ENCODE data around the gene DLX1. TPM values are rescaled to one million over a fixed set of nuclear protein-coding genes. Genes with fewer than 3 reads are reported as not detected.
"Not testable (repeated sequence)": the region's sequence is repeated elsewhere in the genome, so short reads cannot be mapped to it uniquely, and the experiment has no call there.

DLX1 gene
- total RNA-seq, 4 donors from 2014 or later, result 0.19 to 1.6 (median 0.44) TPM; not detected in 1

- no peaks in the 10 kb centered on the region for H3K4me1 ChIP-seq
- no peaks in the 10 kb centered on the region for H3K27me3 ChIP-seq
- H3K9me3 ChIP-seq, result no peaks in the 10 kb centered on the region
- 95% methylated on average over 4 of the region's 4 CpGs for WGBS
- no peak overlapping the region for H3K4me3 ChIP-seq
- no peak overlapping the region for H3K27ac ChIP-seq
- no peak for DNase-seq (ENCODE audit: low spot score in 2 of 2)
- H3K36me3 ChIP-seq, result no peaks in the 10 kb centered on the region
- TF ChIP-seq CTCF (IDR thresholded peaks at IDR 0.05) (no peak), POLR2AphosphoS5 (IDR thresholded peaks at IDR 0.05) (no peak), EP300 (IDR thresholded peaks at IDR 0.05) (no peak), POLR2A (IDR thresholded peaks at IDR 0.05) (no peak)
Measured at GRCh38 chr2:172066394-172066886, 18.9 kb upstream of the DLX1 start.

- not testable (repeated sequence) for DNase-seq (ENCODE audit: low spot score in 2 of 2); H3K4me1 ChIP-seq; H3K27ac ChIP-seq; H3K4me3 ChIP-seq; H3K27me3 ChIP-seq; H3K9me3 ChIP-seq; H3K36me3 ChIP-seq
- WGBS, result 97% methylated on average over 4 of the region's 4 CpGs
Measured at GRCh38 chr2:172067905-172068304, 17.4 kb upstream of the DLX1 start.

GRCh38 chr2:172070936-172071335 lies 14.4 kb upstream of the DLX1 start:
- H3K4me3 ChIP-seq, result no peak overlapping the region
- H3K27me3 ChIP-seq, result peaks cover 7% of the 10 kb centered on the region
- H3K9me3 ChIP-seq, result no peaks in the 10 kb centered on the region
- H3K27ac ChIP-seq, result no peak overlapping the region
- 87% methylated on average over 1 of the region's 1 CpG for WGBS
- TF ChIP-seq POLR2A (IDR thresholded peaks at IDR 0.05) (no peak), CTCF (IDR thresholded peaks at IDR 0.05) (no peak), POLR2AphosphoS5 (IDR thresholded peaks at IDR 0.05) (no peak), EP300 (IDR thresholded peaks at IDR 0.05) (no peak)
- no peak for DNase-seq (ENCODE audit: low spot score in 2 of 2)
- H3K36me3 ChIP-seq, result no peaks in the 10 kb centered on the region
- no peaks in the 10 kb centered on the region for H3K4me1 ChIP-seq

GRCh38 chr2:172072303-172072702 lies 13.0 kb upstream of the DLX1 start:
- H3K4me1 ChIP-seq, result no peaks in the 10 kb centered on the region
- DNase-seq (ENCODE audit: low spot score in 2 of 2), result no peak
- TF ChIP-seq EP300 (IDR thresholded peaks at IDR 0.05), result no peak
- TF ChIP-seq POLR2A (IDR thresholded peaks at IDR 0.05), result no peak
- H3K36me3 ChIP-seq, result no peaks in the 10 kb centered on the region
- H3K9me3 ChIP-seq, result no peaks in the 10 kb centered on the region
- no peak overlapping the region for H3K4me3 ChIP-seq
- 95% methylated on average over 3 of the region's 3 CpGs for WGBS
- peaks cover 7% of the 10 kb centered on the region for H3K27me3 ChIP-seq
- H3K27ac ChIP-seq, result no peak overlapping the region

- no peak overlapping the region for H3K4me3 ChIP-seq
- H3K9me3 ChIP-seq, result no peaks in the 10 kb centered on the region
- no peak for TF ChIP-seq POLR2A (IDR thresholded peaks at IDR 0.05)
- no peak for TF ChIP-seq EP300 (IDR thresholded peaks at IDR 0.05)
- no peak for TF ChIP-seq CTCF (IDR thresholded peaks at IDR 0.05)
- no peak for TF ChIP-seq POLR2AphosphoS5 (IDR thresholded peaks at IDR 0.05)
- no peak for DNase-seq (ENCODE audit: low spot score in 2 of 2)
- H3K4me1 ChIP-seq, result no peaks in the 10 kb centered on the region
- peaks cover 7% of the 10 kb centered on the region for H3K27me3 ChIP-seq
- 98% methylated on average over 2 of the region's 2 CpGs for WGBS
- H3K36me3 ChIP-seq, result no peaks in the 10 kb centered on the region
- no peak overlapping the region for H3K27ac ChIP-seq
Measured at GRCh38 chr2:172072706-172073105, 12.6 kb upstream of the DLX1 start.

- no peaks in the 10 kb centered on the region for H3K36me3 ChIP-seq
- H3K4me1 ChIP-seq, result no peaks in the 10 kb centered on the region
- no peaks in the 10 kb centered on the region for H3K9me3 ChIP-seq
- no peak for TF ChIP-seq CTCF (IDR thresholded peaks at IDR 0.05)
- no peak for TF ChIP-seq EP300 (IDR thresholded peaks at IDR 0.05)
- no peak for TF ChIP-seq POLR2A (IDR thresholded peaks at IDR 0.05)
- no peak for TF ChIP-seq POLR2AphosphoS5 (IDR thresholded peaks at IDR 0.05)
- H3K27me3 ChIP-seq, result peaks cover 7% of the 10 kb centered on the region
- no peak for DNase-seq (ENCODE audit: low spot score in 2 of 2)
- no peak overlapping the region for H3K4me3 ChIP-seq
- H3K27ac ChIP-seq, result no peak overlapping the region
- WGBS, result 96% methylated on average over 4 of the region's 4 CpGs
Measured at GRCh38 chr2:172073518-172073917, 11.8 kb upstream of the DLX1 start.
